Adipocyte (in vitro differentiated cells): ENCODE measurements around the gene SLC22A23.
"Not testable (repeated sequence)": the region's sequence is repeated elsewhere in the genome, so short reads cannot be mapped to it uniquely, and the experiment has no call there.

Experiments
- DNase-seq: peaks from one replicate; pipeline ENCODE4 v3.0.0-alpha.2; 2015; ENCODE audit warnings: low read depth
- H3K27me3 ChIP-seq: replicated peaks from 2 replicates; pipeline ENCODE4 v1.7.0; 2013; ENCODE audit warnings: mild to moderate bottlenecking, low read length, moderate library complexity; ENCODE audit not compliant: control insufficient read depth, insufficient read depth
- H3K36me3 ChIP-seq: 2 replicates; pipeline ENCODE4 v1.7.0; 2013; ENCODE audit warnings: low read length, mild to moderate bottlenecking, moderate library complexity; ENCODE audit not compliant: control insufficient read depth, insufficient read depth, severe bottlenecking
- H3K4me1 ChIP-seq: 2 replicates; pipeline ENCODE4 v1.7.0; 2013; ENCODE audit warnings: mild to moderate bottlenecking, low read length, moderate library complexity; ENCODE audit not compliant: control insufficient read depth, insufficient read depth
- H3K4me3 ChIP-seq: 2 replicates; pipeline ENCODE4 v1.7.0; 2013; ENCODE audit warnings: mild to moderate bottlenecking, low read length, moderate library complexity
- H3K9ac ChIP-seq: 2 replicates; pipeline ENCODE4 v1.7.0; 2013; ENCODE audit warnings: mild to moderate bottlenecking, low read length, moderate library complexity
- H3K9me3 ChIP-seq: 2 replicates; pipeline ENCODE4 v1.7.0; 2013; ENCODE audit warnings: mild to moderate bottlenecking, low read length, moderate library complexity; ENCODE audit not compliant: control insufficient read depth

Gene SLC22A23

GRCh38 chr6:3242768-3243167 is 214.1 kb downstream of the SLC22A23 start:
- H3K4me3 ChIP-seq: no peak overlapping the region
- no peaks in the 10 kb centered on the region for H3K9me3 ChIP-seq
- H3K4me1 ChIP-seq: no peaks in the 10 kb centered on the region
- no peak for DNase-seq
- no peak overlapping the region for H3K9ac ChIP-seq
- H3K36me3 ChIP-seq: no peaks in the 10 kb centered on the region
- H3K27me3 ChIP-seq: peaks cover 30% of the 10 kb centered on the region

GRCh38 chr6:3241745-3242144 is 215.1 kb downstream of the SLC22A23 start:
- not testable (repeated sequence) for H3K9me3 ChIP-seq, H3K4me3 ChIP-seq, DNase-seq, H3K36me3 ChIP-seq, H3K9ac ChIP-seq, H3K4me1 ChIP-seq
- peaks cover 37% of the 10 kb centered on the region for H3K27me3 ChIP-seq

- DNase-seq: no peak
- Histone ChIP-seq H3K4me3 (no peak overlapping the region), H3K4me1 (no peaks in the 10 kb centered on the region), H3K27me3 (peaks cover 46% of the 10 kb centered on the region), H3K9me3 (no peaks in the 10 kb centered on the region), H3K36me3 (no peaks in the 10 kb centered on the region), H3K9ac (no peak overlapping the region)
These were observed 216.3 kb downstream of the SLC22A23 start for GRCh38 chr6:3240595-3240994.

GRCh38 chr6:3239110-3239830 is 217.6 kb downstream of the SLC22A23 start:
- H3K9ac ChIP-seq: no peak overlapping the region
- H3K4me1 ChIP-seq: no peaks in the 10 kb centered on the region
- no peak for DNase-seq
- H3K9me3 ChIP-seq: no peaks in the 10 kb centered on the region
- peaks cover 53% of the 10 kb centered on the region for H3K27me3 ChIP-seq
- H3K36me3 ChIP-seq: no peaks in the 10 kb centered on the region
- no peak overlapping the region for H3K4me3 ChIP-seq

GRCh38 chr6:3237761-3238662 is 218.8 kb downstream of the SLC22A23 start:
- H3K4me3 ChIP-seq: no peak overlapping the region
- no peaks in the 10 kb centered on the region for H3K4me1 ChIP-seq
- H3K27me3 ChIP-seq: peaks cover 56% of the 10 kb centered on the region
- no peak for DNase-seq
- H3K9me3 ChIP-seq: no peaks in the 10 kb centered on the region
- no peak overlapping the region for H3K9ac ChIP-seq
- H3K36me3 ChIP-seq: no peaks in the 10 kb centered on the region

GRCh38 chr6:3236005-3236404 is 220.8 kb downstream of the SLC22A23 start:
- no peak overlapping the region for H3K4me3 ChIP-seq
- H3K27me3 ChIP-seq: peaks cover 66% of the 10 kb centered on the region
- no peak for DNase-seq

GRCh38 chr6:3235486-3235885 is 221.4 kb downstream of the SLC22A23 start:
- Histone ChIP-seq H3K36me3 (no peaks in the 10 kb centered on the region), H3K4me1 (peaks cover 8% of the 10 kb centered on the region), H3K27me3 (peaks cover 69% of the 10 kb centered on the region), H3K9ac (no peak overlapping the region), H3K4me3 (no peak overlapping the region), H3K9me3 (no peaks in the 10 kb centered on the region)
- no peak for DNase-seq

More at GRCh38 chr6:3236005-3236404, 220.8 kb downstream of the SLC22A23 start:
- no peaks in the 10 kb centered on the region for H3K36me3 ChIP-seq
- H3K9me3 ChIP-seq: no peaks in the 10 kb centered on the region
- peaks cover 8% of the 10 kb centered on the region for H3K4me1 ChIP-seq
- no peak overlapping the region for H3K9ac ChIP-seq

- H3K4me3 ChIP-seq: no peak overlapping the region
- no peak overlapping the region for H3K9ac ChIP-seq
- peaks cover 74% of the 10 kb centered on the region for H3K27me3 ChIP-seq
- no peak for DNase-seq
- H3K9me3 ChIP-seq: no peaks in the 10 kb centered on the region
- no peaks in the 10 kb centered on the region for H3K36me3 ChIP-seq
- peaks cover 12% of the 10 kb centered on the region for H3K4me1 ChIP-seq
These were observed 222.9 kb downstream of the SLC22A23 start for GRCh38 chr6:3233904-3234303.

- peaks cover 14% of the 10 kb centered on the region for H3K4me1 ChIP-seq
- DNase-seq: no peak
These were observed 223.5 kb downstream of the SLC22A23 start for GRCh38 chr6:3233321-3233720.

GRCh38 chr6:3232017-3232945 is 224.6 kb downstream of the SLC22A23 start:
- Histone ChIP-seq H3K9ac (peak overlapping the region; percentile 79), H3K36me3 (no peaks in the 10 kb centered on the region), H3K4me1 (peaks cover 17% of the 10 kb centered on the region), H3K27me3 (peaks cover 76% of the 10 kb centered on the region), H3K9me3 (no peaks in the 10 kb centered on the region), H3K4me3 (peak overlapping the region; percentile 86)
- no peak for DNase-seq

More at GRCh38 chr6:3233321-3233720, 223.5 kb downstream of the SLC22A23 start:
- Histone ChIP-seq H3K27me3 (peaks cover 77% of the 10 kb centered on the region), H3K36me3 (no peaks in the 10 kb centered on the region), H3K9ac (no peak overlapping the region), H3K4me3 (no peak overlapping the region), H3K9me3 (no peaks in the 10 kb centered on the region)
